SK-N-DZ (cell line): Measurements from ENCODE around the gene PPP1R1C.

ENCODE experiments used
- DNase-seq: peaks from one replicate; pipeline ENCODE4 v3.0.0-alpha.2; 2015; ENCODE audit warnings: low spot score

The PPP1R1C gene

DNA sequence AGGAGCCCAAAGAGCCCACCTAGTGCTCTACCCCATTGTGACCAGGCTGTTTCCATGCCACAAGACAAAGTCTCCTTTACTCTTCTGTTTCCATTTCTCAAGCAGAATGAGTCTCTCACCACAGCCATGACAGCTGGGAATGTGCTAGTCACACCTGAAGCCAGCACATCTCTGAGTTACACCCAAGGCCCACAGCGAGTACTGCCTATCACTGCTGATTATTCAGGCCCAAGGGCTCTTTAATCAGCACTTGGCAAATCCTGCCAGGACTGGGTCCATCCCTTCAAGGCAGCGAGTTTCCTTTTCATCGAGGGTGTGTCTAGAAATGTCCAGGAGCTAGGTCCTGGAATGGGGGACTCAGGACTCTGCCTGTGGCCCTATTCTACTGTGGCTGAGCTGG is 14.6 kb upstream of the PPP1R1C start:
- no peak for DNase-seq

GRCh38 chr2:181972431-181973170 is 13.1 kb upstream of the PPP1R1C start:
- DNase-seq: no peak

DNA sequence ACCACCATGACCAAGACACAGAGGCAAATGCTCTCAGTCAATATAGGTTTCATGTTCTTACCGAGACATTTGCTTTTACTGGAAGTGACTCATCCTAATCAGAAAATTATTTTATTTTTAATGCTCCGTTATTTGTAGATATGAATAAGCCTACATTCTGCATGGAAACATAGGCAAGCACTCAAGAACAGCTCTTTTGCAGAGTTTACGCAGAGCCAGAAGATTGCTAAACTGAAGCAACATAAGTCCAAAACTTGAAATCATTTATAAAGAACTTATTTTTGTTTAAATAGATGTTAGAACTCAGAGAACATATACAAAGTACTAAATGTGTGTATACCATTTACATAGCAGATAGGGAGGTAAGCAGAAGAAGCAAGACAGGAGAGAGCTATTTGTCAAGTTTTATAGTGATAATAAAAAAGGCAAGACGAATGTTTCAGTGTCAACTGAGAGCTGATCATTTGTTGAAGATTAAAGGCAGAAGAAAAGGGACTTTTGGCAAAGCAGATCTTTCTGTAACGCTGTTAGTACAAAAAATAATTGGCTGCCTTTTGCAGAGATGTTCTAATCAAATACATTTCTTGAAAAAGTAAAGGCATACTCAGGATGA is 12.4 kb upstream of the PPP1R1C start:
- no peak for DNase-seq

GRCh38 chr2:181977661-181978350 is 7.8 kb upstream of the PPP1R1C start:
- DNase-seq: no peak

DNA sequence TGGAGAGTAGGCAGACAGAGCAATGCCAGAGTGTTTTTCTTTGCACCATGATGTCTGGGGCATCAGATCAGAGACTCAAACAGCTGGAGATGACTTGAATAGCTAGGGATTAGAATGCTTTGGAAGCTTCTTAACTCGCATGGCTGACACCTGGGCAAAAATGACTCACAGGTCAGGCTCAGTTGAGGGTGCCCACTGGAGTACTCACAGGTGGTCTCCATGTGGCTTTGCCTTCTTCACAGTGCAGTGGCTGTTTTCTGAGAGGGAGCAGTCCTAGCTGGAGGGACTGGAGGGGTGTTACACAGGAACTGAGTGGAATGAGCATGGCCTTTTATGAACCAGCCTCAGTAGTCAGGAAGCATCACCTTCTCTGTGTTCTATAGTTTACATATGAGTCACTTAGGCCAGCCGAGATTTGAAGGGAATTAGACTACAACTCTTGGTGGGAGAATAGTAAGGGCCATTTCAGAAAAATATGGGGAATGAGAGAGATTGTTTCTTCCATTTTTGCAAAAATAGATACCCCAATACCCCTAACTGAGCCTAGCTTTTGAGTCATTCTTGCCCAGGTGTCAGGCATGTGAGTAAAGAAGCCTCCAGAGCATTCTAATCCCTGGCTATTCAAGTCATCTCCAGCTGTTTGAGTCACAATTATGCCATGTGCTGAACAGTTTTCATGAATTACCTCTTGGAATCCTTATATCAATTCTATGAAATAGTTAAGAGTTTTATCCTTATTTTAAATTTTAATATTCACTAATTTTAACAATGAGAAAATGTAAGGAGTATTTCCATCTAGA is 7.1 kb upstream of the PPP1R1C start:
- DNase-seq: no peak

DNA sequence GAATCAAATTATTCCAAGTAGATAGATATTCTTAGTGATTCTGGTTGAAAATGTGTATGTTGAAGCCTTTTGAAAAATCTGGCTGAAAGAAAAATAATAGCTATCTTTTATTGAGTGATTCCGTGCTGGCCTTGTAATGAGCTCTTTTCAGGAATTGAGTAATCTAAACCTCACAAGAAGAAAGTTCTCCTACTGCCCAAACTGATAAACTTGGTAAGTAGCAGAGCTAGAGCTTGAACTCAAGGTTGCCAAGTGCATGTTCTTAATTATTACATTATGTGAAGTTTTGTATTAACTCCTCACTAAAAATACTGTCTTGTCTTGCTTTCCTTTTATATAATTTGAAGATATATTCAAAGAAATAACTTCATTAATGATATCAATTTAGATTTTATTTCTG is 1.6 kb upstream of the PPP1R1C start:
- no peak for DNase-seq

DNA sequence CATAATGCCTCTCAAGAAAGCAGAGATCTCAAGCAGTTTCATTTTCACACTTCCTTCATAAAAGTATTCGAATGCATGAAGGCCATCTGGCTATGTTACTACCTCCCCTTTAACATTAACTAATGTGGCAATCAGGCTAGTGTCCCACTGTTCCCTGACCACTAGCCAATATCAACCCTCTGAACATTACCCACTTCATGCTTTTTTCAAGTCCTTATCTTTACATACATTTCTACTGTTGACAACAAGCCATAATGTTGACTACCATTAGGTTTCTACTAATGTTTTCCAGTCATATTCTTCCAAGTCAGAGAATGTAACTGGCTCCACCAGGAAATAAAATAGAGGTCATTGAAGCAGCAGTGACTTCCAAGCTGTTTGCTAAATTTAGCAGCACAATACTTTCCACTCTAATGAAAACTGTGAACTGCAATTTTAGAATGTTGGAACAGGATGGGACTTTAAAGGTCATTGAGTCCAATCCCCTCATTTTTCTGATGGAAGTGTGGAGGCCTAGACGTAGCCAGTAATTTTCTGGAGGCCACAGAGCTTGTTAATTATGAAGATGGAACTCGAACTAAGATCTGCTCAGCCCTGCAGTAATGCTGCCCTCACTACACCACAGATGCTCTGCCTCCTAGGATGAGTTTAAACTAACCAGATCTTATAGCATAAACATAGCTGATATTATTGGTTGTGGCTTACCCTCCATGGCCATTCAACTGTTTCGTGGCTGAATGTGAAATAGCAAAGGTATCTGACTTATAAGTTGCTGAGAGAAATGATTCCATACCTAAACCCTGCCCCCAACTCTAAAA is 630 bp upstream of the PPP1R1C start:
- DNase-seq: no peak

DNA sequence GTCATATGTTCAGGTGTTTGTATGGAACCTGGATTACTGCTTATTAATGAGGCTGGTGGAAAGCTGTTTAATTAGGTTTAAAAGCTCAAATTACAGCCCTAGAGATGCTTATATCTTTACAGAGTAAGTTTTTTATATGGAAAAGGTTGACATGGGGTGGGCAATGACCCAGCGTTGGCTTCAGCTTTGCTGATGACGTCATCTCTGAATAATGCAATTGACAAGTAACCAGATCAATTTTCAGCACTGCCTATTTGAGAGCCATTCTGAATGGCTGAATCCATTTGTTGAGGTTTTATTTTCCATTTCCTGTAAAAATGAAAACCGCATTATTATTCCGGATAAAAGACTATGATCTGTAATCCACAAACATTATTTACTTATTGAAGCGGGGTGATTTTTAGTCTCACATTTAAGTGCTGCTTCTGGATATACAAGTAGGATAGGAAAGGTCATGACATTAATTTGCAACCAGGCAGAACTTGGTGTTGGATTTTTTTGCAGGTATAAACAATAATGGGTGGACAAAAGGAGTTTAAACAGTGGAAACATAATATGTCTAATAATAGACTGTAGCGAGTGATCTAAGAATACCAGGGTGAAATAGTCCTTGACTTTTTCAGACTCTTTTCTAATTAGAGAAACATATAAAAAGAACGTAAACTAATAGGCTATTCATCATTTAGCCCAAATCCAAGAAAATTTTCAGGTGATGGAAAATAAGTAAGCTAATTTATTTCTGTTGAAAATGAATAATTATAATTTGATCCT is 2.7 kb downstream of the PPP1R1C start:
- DNase-seq: no peak

- DNase-seq: no peak
Measured at GRCh38 chr2:181989099-181989498, 3.4 kb downstream of the PPP1R1C start.

DNA sequence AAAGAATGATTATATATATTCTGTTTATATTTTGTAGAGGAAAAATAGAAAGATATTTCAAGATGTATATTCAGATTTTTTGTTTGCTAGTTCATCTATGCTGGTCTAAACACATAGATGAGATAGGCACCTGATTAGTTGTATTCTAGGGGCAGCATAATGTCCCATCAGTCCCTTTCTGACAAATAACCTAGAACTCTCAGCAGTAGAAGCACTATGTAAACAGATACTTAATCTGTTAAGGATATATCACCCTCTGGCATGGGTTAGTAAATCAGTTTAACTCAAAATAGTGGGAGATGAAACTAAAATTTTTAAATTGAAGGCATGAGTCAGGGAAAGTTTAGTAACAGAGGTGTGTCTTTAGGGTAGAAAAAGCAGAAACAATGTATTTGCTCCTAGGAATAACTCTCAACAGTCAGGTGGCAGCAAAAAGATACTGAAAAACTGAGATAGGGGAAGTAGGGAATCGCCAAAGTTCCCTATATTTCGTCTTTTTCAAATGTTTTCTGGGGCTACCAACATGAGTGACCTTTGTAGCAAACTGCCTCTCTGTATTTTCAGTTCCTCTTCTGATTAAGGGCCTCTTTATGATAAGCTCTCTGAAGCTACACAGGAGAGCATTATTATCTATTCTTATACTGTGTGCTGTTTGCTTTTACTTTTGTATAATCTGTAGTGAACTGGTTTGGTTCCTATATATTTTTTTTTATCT is 5.7 kb downstream of the PPP1R1C start:
- no peak for DNase-seq

- no peak for DNase-seq
Measured at GRCh38 chr2:181992776-181993175, 7.1 kb downstream of the PPP1R1C start.

DNA sequence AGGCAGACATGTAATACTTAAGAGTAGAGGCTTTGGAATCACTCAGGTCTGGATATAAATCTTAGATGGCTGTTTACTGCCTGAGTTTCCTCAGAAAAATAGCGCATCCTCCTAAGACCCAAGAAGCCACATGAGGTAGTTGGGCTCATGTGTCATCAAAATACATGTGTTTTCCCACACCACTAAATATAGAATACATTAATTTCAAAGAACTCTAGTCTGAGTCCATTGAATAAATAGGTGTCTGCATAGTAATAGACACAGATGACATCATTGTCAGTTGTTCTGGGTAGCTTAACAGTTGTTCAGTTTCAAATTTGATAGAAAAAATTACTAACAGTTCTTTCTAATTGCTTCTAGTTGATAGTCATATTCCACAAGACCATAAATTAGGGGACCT is 9.6 kb downstream of the PPP1R1C start:
- DNase-seq: no peak

DNA sequence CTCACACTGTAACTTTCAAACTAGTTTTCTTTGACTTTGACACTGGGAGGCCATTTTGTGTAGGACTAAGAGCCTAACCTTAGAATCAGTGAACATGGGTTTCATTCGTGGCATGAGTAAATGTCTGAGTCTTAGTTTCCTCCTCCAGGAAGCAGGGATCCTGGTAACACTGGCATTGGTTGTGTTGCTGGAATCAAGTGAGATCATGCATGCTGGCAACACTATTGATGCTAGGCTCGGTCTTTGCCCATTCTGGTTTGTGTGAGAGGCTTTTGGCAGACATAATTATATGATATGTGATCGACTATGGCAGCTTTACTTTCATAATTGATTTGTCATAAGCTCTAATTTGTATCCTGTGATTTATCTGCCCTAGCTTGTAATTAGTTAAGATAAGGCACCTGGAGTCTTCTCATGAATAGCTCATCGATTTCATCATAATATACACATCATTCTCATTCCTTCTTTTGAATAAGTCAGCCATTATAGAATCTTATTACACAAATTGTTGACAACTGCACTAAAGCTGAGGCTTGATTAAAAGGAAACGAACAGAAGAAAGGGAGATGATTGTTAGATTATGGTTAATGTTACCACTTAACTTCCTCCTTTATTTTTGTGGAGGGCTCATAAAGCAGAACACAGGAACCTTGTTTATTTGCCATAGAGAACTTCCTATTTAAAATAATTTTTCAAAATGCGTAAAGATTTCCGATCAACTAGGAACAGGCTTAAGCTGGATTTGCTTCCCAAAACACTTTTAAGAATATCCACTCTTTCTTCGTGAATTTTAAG is 12.6 kb downstream of the PPP1R1C start:
- DNase-seq: peak; percentile 16

DNA sequence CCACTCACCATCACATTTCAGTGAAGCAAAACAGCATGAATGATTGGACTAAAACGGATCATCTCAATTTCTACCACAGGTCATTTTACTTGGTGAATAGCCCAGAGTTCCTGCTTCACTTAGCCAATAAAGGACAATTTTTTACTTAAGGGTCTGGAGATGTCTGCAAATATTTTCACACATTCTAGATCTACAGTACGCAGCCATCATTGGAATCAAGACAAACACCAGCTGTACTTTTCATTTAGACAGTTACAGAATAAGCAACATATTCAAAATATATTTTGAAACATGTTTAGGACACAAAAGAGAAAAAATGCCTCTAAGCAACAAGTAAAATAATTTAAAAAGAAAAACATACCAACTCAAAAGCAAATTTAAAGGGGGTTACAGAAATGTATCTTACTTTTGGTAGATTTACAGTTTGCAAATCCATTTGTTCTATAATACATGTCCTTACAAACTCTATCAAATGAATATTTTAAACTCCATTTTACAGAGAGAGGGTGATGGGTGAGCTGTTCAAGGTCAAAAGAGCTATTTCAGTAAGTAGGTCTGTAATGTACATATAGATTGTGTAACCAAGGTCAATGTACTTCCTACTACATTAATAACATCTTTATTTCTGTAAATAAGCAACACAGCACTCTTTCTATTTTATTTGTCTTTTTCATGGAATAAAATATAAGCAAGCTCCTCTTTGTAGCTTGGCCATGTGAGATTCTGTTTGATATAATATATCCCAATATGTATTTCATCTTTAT is 13.4 kb downstream of the PPP1R1C start:
- no peak for DNase-seq

DNA sequence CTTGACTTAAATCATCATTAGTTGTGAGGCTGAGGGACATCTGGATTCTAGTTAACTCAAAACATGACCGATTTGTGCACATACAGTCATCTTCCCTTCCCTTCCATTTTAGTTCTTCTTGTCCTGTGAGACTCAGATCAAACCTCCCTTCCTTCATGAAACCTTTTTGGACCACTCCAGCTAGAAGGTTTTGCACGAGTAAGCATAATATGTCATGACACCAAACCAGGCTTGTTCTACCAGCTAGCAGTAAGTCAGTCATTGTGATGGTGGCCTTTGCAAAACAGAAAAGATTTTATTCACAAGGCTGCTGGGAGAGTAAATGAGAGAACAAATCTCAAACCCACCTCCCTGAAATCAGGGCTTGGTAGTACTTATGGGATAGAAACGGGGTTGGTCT is 14.3 kb downstream of the PPP1R1C start:
- no peak for DNase-seq

DNA sequence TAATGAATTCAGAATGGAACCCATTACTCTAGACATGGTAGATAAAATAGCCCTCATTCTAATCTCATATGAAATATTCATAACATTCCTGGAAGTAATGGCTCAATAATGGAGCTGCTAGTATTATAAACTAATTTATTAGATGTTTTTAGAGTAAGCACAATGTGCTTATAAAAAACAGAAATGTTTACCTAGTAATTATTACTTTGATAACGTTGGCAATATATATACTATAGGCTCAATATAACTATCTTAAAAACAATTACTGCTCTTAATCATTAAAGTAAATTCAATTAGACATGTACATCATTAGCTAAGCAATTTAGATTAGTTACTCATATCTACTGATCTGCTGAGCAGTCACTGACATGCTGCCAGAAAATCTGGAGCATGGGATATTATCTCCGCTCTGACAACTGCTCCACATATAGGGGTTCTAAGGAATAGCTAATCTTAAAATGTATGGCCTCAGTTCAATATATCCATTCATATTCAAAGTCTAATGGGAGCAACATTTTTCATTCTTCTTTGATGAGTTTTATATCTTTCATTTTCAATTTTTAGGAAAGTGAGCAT is 19.4 kb downstream of the PPP1R1C start:
- DNase-seq: no peak

- no peak for DNase-seq
Measured at GRCh38 chr2:182006595-182007341, 21.1 kb downstream of the PPP1R1C start.
